Activated naive CD4-positive, alpha-beta T cell treated with anti-CD3 and anti-CD28 coated beads, Interleukin-2, amount 50 U/mL, for 72 hours (primary cell): Measurements from ENCODE around the gene CSTB. TPM values are rescaled to one million over a fixed set of nuclear protein-coding genes. Genes with fewer than 3 reads are reported as not detected.

Experiments
- ATAC-seq, 2 donors: fragments of 150-1000 bp; cut with Tn5 transposase; 2 replicates each; pipeline ENCODE4 v1.10.0; 2021; ENCODE audit warnings: mild to moderate bottlenecking in 2 of 2, moderate library complexity in 2 of 2
- DNase-seq, 2 donors: peaks; one replicate each; pipeline ENCODE4 v3.0.0; 2021 to 2022; ENCODE audit warnings: low spot score in 2 of 2
- H3K27ac Mint-ChIP-seq, 2 donors: one replicate each; pipeline ENCODE4 v1.8.0; 2022; ENCODE audit warnings: mild to moderate bottlenecking in 2 of 2, mixed read lengths in 2 of 2
- H3K36me3 Mint-ChIP-seq, 2 donors: one replicate each; pipeline ENCODE4 v1.8.0; 2022; ENCODE audit warnings: mixed read lengths in 2 of 2
- H3K9me3 Mint-ChIP-seq, 2 donors: one replicate each; pipeline ENCODE4 v1.8.0; 2022; ENCODE audit warnings: mixed read lengths in 2 of 2
- total RNA-seq, 2 donors: library from RNA; stranded (reverse); gene quantifications; one replicate each; pipeline ENCODE4 v1.2.3, GENCODE V29; 2022

CSTB gene
- total RNA-seq, 2 donors from 2014 or later: 19.8 to 36.7 TPM

- Mint-ChIP-seq H3K36me3 (peaks cover 0 to 9% of the 10 kb centered on the region in 2 donors), H3K27ac (peak overlapping the region in 1 of 2 donors; percentile 69), H3K9me3 (no peaks in the 10 kb centered on the region)
- DNase-seq (no peak), ATAC-seq (no peak)
These were observed 9.2 kb downstream of the CSTB start for GRCh38 chr21:43766734-43767497.

- DNase-seq (no peak), ATAC-seq (no peak)
- Mint-ChIP-seq H3K36me3 (no peaks in the 10 kb centered on the region), H3K9me3 (no peaks in the 10 kb centered on the region), H3K27ac (peak overlapping the region in 1 of 2 donors; percentile 60)
These were observed 11.3 kb downstream of the CSTB start for GRCh38 chr21:43764576-43765495.

GRCh38 chr21:43763901-43764523, 12.1 kb downstream of the CSTB start:
- DNase-seq (no peak), ATAC-seq (no peak)
- peak overlapping the region in 1 of 2 donors; percentile 37 for H3K27ac Mint-ChIP-seq
- H3K36me3 Mint-ChIP-seq: no peaks in the 10 kb centered on the region
- H3K9me3 Mint-ChIP-seq: no peaks in the 10 kb centered on the region

- H3K27ac Mint-ChIP-seq: no peak overlapping the region
- ATAC-seq: no peak
- DNase-seq: no peak
- no peaks in the 10 kb centered on the region for H3K36me3 Mint-ChIP-seq
- no peaks in the 10 kb centered on the region for H3K9me3 Mint-ChIP-seq
These were observed 13.6 kb downstream of the CSTB start for GRCh38 chr21:43762303-43763128.

- Mint-ChIP-seq H3K36me3 (no peaks in the 10 kb centered on the region), H3K9me3 (no peaks in the 10 kb centered on the region), H3K27ac (no peak overlapping the region)
- DNase-seq: no peak
- ATAC-seq: no peak
These were observed 14.2 kb downstream of the CSTB start for GRCh38 chr21:43761886-43762285.

- Mint-ChIP-seq H3K36me3 (no peaks in the 10 kb centered on the region), H3K27ac (no peak overlapping the region), H3K9me3 (no peaks in the 10 kb centered on the region)
- ATAC-seq: no peak
- no peak for DNase-seq
These were observed 15.6 kb downstream of the CSTB start for GRCh38 chr21:43760391-43760958.

- no peaks in the 10 kb centered on the region for H3K36me3 Mint-ChIP-seq
These were observed 16.5 kb downstream of the CSTB start for GRCh38 chr21:43759651-43760050.

GRCh38 chr21:43758811-43759210, 17.3 kb downstream of the CSTB start:
- DNase-seq: no peak
- peaks cover 0 to 7% of the 10 kb centered on the region in 2 donors for H3K36me3 Mint-ChIP-seq
- no peak for ATAC-seq
- no peaks in the 10 kb centered on the region for H3K9me3 Mint-ChIP-seq
- H3K27ac Mint-ChIP-seq: peak overlapping the region in 1 of 2 donors; percentile 68

More at GRCh38 chr21:43759651-43760050, 16.5 kb downstream of the CSTB start:
- no peak for ATAC-seq
- Mint-ChIP-seq H3K9me3 (no peaks in the 10 kb centered on the region), H3K27ac (no peak overlapping the region)
- no peak for DNase-seq

- no peaks in the 10 kb centered on the region for H3K9me3 Mint-ChIP-seq
- peaks cover 0 to 10% of the 10 kb centered on the region in 2 donors for H3K36me3 Mint-ChIP-seq
- DNase-seq (no peak), ATAC-seq (no peak)
- peak overlapping the region in 1 of 2 donors; percentile 68 for H3K27ac Mint-ChIP-seq
These were observed 17.9 kb downstream of the CSTB start for GRCh38 chr21:43758111-43758641.

- no peaks in the 10 kb centered on the region for H3K9me3 Mint-ChIP-seq
- peaks cover 0 to 10% of the 10 kb centered on the region in 2 donors for H3K36me3 Mint-ChIP-seq
- H3K27ac Mint-ChIP-seq: no peak overlapping the region
- DNase-seq (no peak), ATAC-seq (no peak)
These were observed 18.5 kb downstream of the CSTB start for GRCh38 chr21:43757601-43758000.

GRCh38 chr21:43755820-43756594, 20.1 kb downstream of the CSTB start:
- DNase-seq: no peak
- H3K36me3 Mint-ChIP-seq: peaks cover 0 to 10% of the 10 kb centered on the region in 2 donors
- no peaks in the 10 kb centered on the region for H3K9me3 Mint-ChIP-seq

GRCh38 chr21:43754948-43755781, 20.9 kb downstream of the CSTB start:
- no peak overlapping the region for H3K27ac Mint-ChIP-seq
- no peak for DNase-seq
- no peaks in the 10 kb centered on the region for H3K9me3 Mint-ChIP-seq
- peaks cover 0 to 16% of the 10 kb centered on the region in 2 donors for H3K36me3 Mint-ChIP-seq
- ATAC-seq: peak; percentile 23 to 44

More at GRCh38 chr21:43755820-43756594, 20.1 kb downstream of the CSTB start:
- no peak overlapping the region for H3K27ac Mint-ChIP-seq
- no peak for ATAC-seq

- no peaks in the 10 kb centered on the region for H3K9me3 Mint-ChIP-seq
- DNase-seq (no peak), ATAC-seq (no peak)
- peaks cover 0 to 16% of the 10 kb centered on the region in 2 donors for H3K36me3 Mint-ChIP-seq
- no peak overlapping the region for H3K27ac Mint-ChIP-seq
These were observed 22.7 kb downstream of the CSTB start for GRCh38 chr21:43753439-43753799.

GRCh38 chr21:43752758-43753438, 23.2 kb downstream of the CSTB start:
- H3K27ac Mint-ChIP-seq: no peak overlapping the region

More at GRCh38 chr21:43752758-43753438, 23.2 kb downstream of the CSTB start:
- Mint-ChIP-seq H3K9me3 (no peaks in the 10 kb centered on the region), H3K36me3 (peaks cover 0 to 16% of the 10 kb centered on the region in 2 donors)
- no peak for ATAC-seq
- DNase-seq: no peak
